ENCODE measurements around the gene F11R.
"Not testable (repeated sequence)": the region's sequence is repeated elsewhere in the genome, so short reads cannot be mapped to it uniquely, and the experiment has no call there.

- TF ChIP-seq CTCF (IDR thresholded peaks at IDR 0.05; ENCODE audit: extremely low read depth in 1 of 2, insufficient read depth in 1 of 2, low read depth in 1 of 2, low read length in 2 of 2); POLR2AphosphoS5 (IDR thresholded peaks at IDR 0.05; ENCODE audit: insufficient read depth, low read depth, low read length); MAX (IDR thresholded peaks at IDR 0.05; ENCODE audit: insufficient read depth, insufficient read length); EZH2 (IDR thresholded peaks at IDR 0.05; ENCODE audit: borderline replicate concordance, low read depth, low read length, severe bottlenecking); JUN (IDR thresholded peaks at IDR 0.05; ENCODE audit: borderline replicate concordance, insufficient read depth, insufficient read length, low read depth); FOS (IDR thresholded peaks at IDR 0.05; ENCODE audit: borderline replicate concordance, insufficient read depth, low read length); POLR2A (IDR thresholded peaks at IDR 0.05; ENCODE audit: low read depth, low read length); MYC (IDR thresholded peaks at IDR 0.05; ENCODE audit: low read depth, low read length): not testable (repeated sequence)
Observed at GRCh38 chr1:160949216-160949880, 71.6 kb downstream of the F11R start.
